HEK293 (cell line): ENCODE results near the gene BLACAT1.
A peak's percentile ranks its signal among the peaks of the same experiment; 100 is the strongest.

Experiments
- CTCF ChIA-PET: fragments of 350-600 bp; formaldehyde crosslinking; extraction: SDS; loops from one replicate; lab custom pipeline; 2021; ENCODE audit warnings: antibody characterized with exemption; lab: Yijun Ruan, JAX
- POLR2A ChIA-PET: fragments of 300-600 bp; formaldehyde crosslinking; extraction: SDS; loops from one replicate; lab custom pipeline; 2020; ENCODE audit warnings: antibody characterized with exemption, inconsistent platforms; lab: Yijun Ruan, JAX
- H3K27ac ChIP-seq: fragments of 200-500 bp; sonication (Bioruptor generic); 2 replicates; pipeline ENCODE4 v1.5.1; 2014; ENCODE audit warnings: low read depth, low read length, control low read depth, inconsistent platforms; ENCODE audit errors: extremely low read depth
- H3K36me3 ChIP-seq, 2 experiments: fragments of 200-500 bp in 1 of 2; sonication (Bioruptor generic) in 1 of 2; 1 replicate in 1 of 2; 2 replicates in 1 of 2; pipeline ENCODE4 v1.5.1; 2014 to 2017; ENCODE audit warnings: inconsistent platforms in 2 of 2, low read length in 2 of 2; ENCODE audit not compliant: control insufficient read depth in 2 of 2, insufficient read depth in 1 of 2
- H3K4me1 ChIP-seq: fragments of 200-500 bp; sonication (Bioruptor generic); 2 replicates; pipeline ENCODE4 v1.5.1; 2014; ENCODE audit warnings: mild to moderate bottlenecking, low read length, inconsistent platforms; ENCODE audit not compliant: control insufficient read depth, insufficient read depth
- H3K4me3 ChIP-seq: 2 replicates; pipeline ENCODE4 v1.5.1; 2011; ENCODE audit warnings: low read depth, mild to moderate bottlenecking, control low read depth, low read length, moderate library complexity
- H3K9me3 ChIP-seq: fragments of 200-500 bp; sonication (Bioruptor generic); 2 replicates; pipeline ENCODE4 v1.5.1; 2014; ENCODE audit warnings: low read depth, low read length, inconsistent platforms; ENCODE audit not compliant: control insufficient read depth, insufficient read depth
- GLIS1 ChIP-seq: fragments of 450-650 bp; formaldehyde crosslinking; IDR thresholded peaks from 2 replicates; pipeline ENCODE4 v1.5.1; 2016; ENCODE audit warnings: missing biosample characterization, missing genetic modification characterization
- IKZF3 ChIP-seq: fragments of 450-650 bp; IDR thresholded peaks from 2 replicates; pipeline ENCODE4 v1.5.0; 2018; ENCODE audit warnings: missing biosample characterization, mild to moderate bottlenecking, missing genetic modification characterization, moderate library complexity
- KLF8 ChIP-seq: fragments of 450-650 bp; formaldehyde crosslinking; IDR thresholded peaks from 2 replicates; pipeline ENCODE4 v1.5.1; 2016; ENCODE audit warnings: missing biosample characterization, missing genetic modification characterization
- OSR2 ChIP-seq: fragments of 450-650 bp; formaldehyde crosslinking; IDR thresholded peaks from 2 replicates; pipeline ENCODE4 v1.5.1; 2016; ENCODE audit warnings: missing biosample characterization, missing genetic modification characterization
- SP7 ChIP-seq: fragments of 450-650 bp; formaldehyde crosslinking; IDR thresholded peaks from 2 replicates; pipeline ENCODE4 v1.5.1; 2016; ENCODE audit warnings: missing biosample characterization, missing genetic modification characterization
- ZFP69B ChIP-seq: fragments of 450-650 bp; formaldehyde crosslinking; IDR thresholded peaks from 2 replicates; pipeline ENCODE4 v1.5.1; 2016; ENCODE audit warnings: missing biosample characterization, missing genetic modification characterization
- ZNF114 ChIP-seq: fragments of 450-650 bp; formaldehyde crosslinking; IDR thresholded peaks from 2 replicates; pipeline ENCODE4 v1.5.0; 2017; ENCODE audit warnings: missing biosample characterization, missing genetic modification characterization
- ZNF16 ChIP-seq: fragments of 450-650 bp; formaldehyde crosslinking; IDR thresholded peaks from 2 replicates; pipeline ENCODE4 v1.5.1; 2016; ENCODE audit warnings: low read depth, missing biosample characterization, missing genetic modification characterization
- ZNF214 ChIP-seq: fragments of 450-650 bp; formaldehyde crosslinking; IDR thresholded peaks from 2 replicates; pipeline ENCODE4 v1.5.1; 2017; ENCODE audit warnings: missing biosample characterization, mild to moderate bottlenecking, missing genetic modification characterization, borderline replicate concordance
- ZNF394 ChIP-seq: fragments of 450-650 bp; formaldehyde crosslinking; IDR thresholded peaks from 2 replicates; pipeline ENCODE4 v1.5.1; 2016; ENCODE audit warnings: missing biosample characterization, missing genetic modification characterization, mild to moderate bottlenecking, moderate library complexity, borderline replicate concordance
- ZNF510 ChIP-seq: fragments of 450-650 bp; formaldehyde crosslinking; IDR thresholded peaks from 2 replicates; pipeline ENCODE4 v1.5.1; 2018; ENCODE audit warnings: mild to moderate bottlenecking, missing genetic modification characterization, missing biosample characterization; ENCODE audit not compliant: insufficient replicate concordance
- ZNF548 ChIP-seq: fragments of 450-650 bp; formaldehyde crosslinking; IDR thresholded peaks from 2 replicates; pipeline ENCODE4 v1.5.1; 2016; ENCODE audit warnings: missing biosample characterization, missing genetic modification characterization
- ZNF610 ChIP-seq: fragments of 450-650 bp; formaldehyde crosslinking; IDR thresholded peaks from 2 replicates; pipeline ENCODE4 v1.5.1; 2016; ENCODE audit warnings: missing biosample characterization, missing genetic modification characterization, borderline replicate concordance
- ZNF664 ChIP-seq: fragments of 450-650 bp; formaldehyde crosslinking; IDR thresholded peaks from 2 replicates; pipeline ENCODE4 v1.5.1; 2016; ENCODE audit warnings: missing biosample characterization, missing genetic modification characterization
- ZNF677 ChIP-seq: fragments of 450-650 bp; IDR thresholded peaks from 2 replicates; pipeline ENCODE4 v1.5.0; 2018; ENCODE audit warnings: missing biosample characterization, mild to moderate bottlenecking, missing genetic modification characterization, moderate library complexity
- ZNF777 ChIP-seq: fragments of 450-650 bp; formaldehyde crosslinking; IDR thresholded peaks from 2 replicates; pipeline ENCODE4 v1.5.1; 2017; ENCODE audit warnings: missing biosample characterization, missing genetic modification characterization, borderline replicate concordance
- TF ChIP-seq, protein P1 (sequence below): fragments of 450-650 bp; formaldehyde crosslinking; IDR thresholded peaks from 2 replicates; pipeline ENCODE4 v1.5.1; 2016; ENCODE audit warnings: missing biosample characterization, missing genetic modification characterization
- TF ChIP-seq, protein P2 (sequence below): fragments of 450-650 bp; formaldehyde crosslinking; IDR thresholded peaks from 2 replicates; pipeline ENCODE4 v1.5.1; 2016; ENCODE audit warnings: missing biosample characterization, missing genetic modification characterization, borderline replicate concordance
- TF ChIP-seq, protein P3 (sequence below): fragments of 450-650 bp; formaldehyde crosslinking; IDR thresholded peaks from 2 replicates; pipeline ENCODE4 v1.5.1; 2016; ENCODE audit warnings: missing biosample characterization, missing genetic modification characterization
- TF ChIP-seq, protein P4 (sequence below): fragments of 450-650 bp; formaldehyde crosslinking; IDR thresholded peaks from 2 replicates; pipeline ENCODE4 v1.5.1; 2017; ENCODE audit warnings: missing biosample characterization, missing genetic modification characterization

The BLACAT1 gene

DNA sequence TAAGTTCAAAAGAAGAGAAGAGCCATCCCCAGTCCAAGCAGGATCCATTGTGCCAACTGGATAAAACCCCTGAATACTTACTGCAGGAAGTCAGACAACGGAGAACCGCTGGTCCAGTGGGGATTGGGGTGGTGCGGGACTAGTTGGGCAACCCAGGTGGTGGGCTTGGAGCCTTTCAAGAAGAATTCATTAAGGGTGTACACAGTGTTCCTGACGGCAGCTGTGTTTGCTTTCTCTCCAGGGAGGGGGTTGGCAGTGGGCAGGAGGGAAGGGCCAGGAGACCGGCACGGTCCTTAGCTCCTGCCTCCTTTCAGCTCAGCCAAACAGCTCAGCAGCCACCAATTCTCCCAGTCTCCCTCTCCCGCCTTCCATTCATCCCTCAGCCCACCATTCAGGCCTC is 41.5 kb upstream of the BLACAT1 start:
- Histone ChIP-seq H3K27ac (no peak overlapping the region), H3K4me3 (no peak overlapping the region), H3K4me1 (peaks cover 16% of the 10 kb centered on the region), H3K36me3 (no peaks in the 10 kb centered on the region), H3K9me3 (no peaks in the 10 kb centered on the region)
- CTCF ChIA-PET, result interaction anchor here (0.6 to 19.2 kb wide), 3 partner anchors 11 to 56 kb away, joined by 4 to 459 read pairs (median 107); no protein-coding TSS in a partner anchor
- POLR2A ChIA-PET, result no interaction called here
- TF ChIP-seq ZNF610 (no peak), ZNF114 (tag by site-specific recombination) (no peak), ZNF677 (tag by site-specific recombination) (no peak), ZNF510 (tag by site-specific recombination) (no peak), ZNF394 (tag by site-specific recombination) (no peak)

DNA sequence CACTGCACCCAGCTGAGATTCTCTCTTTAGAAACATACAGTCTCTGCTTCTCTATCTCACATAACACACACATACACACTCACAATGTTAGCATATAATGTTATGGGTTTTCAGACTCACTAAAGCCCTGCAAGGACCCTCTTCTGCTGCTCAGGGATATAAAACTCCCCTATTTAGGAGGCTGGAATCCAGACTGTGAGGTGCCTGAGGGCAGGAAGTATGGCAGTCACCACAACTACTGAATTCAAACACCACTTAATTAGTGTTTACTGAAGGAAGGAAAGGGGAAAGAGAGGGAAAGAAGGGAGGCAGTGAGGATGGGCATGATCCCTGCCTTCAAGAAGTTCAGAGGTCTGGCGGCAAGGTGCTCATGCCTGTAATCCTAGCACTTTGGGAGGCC is 40.8 kb upstream of the BLACAT1 start:
- H3K36me3 ChIP-seq, result no peaks in the 10 kb centered on the region
- no peak overlapping the region for H3K27ac ChIP-seq
- CTCF ChIA-PET, result interaction anchor here (0.6 to 19.2 kb wide), 4 partner anchors 10 to 145 kb away, joined by 3 to 459 read pairs (median 56); no protein-coding TSS in a partner anchor
- no peak overlapping the region for H3K4me3 ChIP-seq
- POLR2A ChIA-PET, result no interaction called here
- H3K9me3 ChIP-seq, result no peaks in the 10 kb centered on the region
- H3K4me1 ChIP-seq, result peaks cover 16% of the 10 kb centered on the region
- TF ChIP-seq OSR2 (tag by site-specific recombination) (peak; percentile 52; the same call in 1 of the 2 replicates), KLF8 (tag by site-specific recombination) (no peak), ZNF214 (no peak), ZNF664 (tag by site-specific recombination) (0 out of 2 replicates have a peak, but pooled peaks have one; percentile 7), ZNF548 (tag by site-specific recombination) (peak; percentile 65; the same call in 1 of the 2 replicates), IKZF3 (tag by site-specific recombination) (no peak), SP7 (tag by site-specific recombination) (peak; percentile 52)
- TF ChIP-seq, protein P1, sequence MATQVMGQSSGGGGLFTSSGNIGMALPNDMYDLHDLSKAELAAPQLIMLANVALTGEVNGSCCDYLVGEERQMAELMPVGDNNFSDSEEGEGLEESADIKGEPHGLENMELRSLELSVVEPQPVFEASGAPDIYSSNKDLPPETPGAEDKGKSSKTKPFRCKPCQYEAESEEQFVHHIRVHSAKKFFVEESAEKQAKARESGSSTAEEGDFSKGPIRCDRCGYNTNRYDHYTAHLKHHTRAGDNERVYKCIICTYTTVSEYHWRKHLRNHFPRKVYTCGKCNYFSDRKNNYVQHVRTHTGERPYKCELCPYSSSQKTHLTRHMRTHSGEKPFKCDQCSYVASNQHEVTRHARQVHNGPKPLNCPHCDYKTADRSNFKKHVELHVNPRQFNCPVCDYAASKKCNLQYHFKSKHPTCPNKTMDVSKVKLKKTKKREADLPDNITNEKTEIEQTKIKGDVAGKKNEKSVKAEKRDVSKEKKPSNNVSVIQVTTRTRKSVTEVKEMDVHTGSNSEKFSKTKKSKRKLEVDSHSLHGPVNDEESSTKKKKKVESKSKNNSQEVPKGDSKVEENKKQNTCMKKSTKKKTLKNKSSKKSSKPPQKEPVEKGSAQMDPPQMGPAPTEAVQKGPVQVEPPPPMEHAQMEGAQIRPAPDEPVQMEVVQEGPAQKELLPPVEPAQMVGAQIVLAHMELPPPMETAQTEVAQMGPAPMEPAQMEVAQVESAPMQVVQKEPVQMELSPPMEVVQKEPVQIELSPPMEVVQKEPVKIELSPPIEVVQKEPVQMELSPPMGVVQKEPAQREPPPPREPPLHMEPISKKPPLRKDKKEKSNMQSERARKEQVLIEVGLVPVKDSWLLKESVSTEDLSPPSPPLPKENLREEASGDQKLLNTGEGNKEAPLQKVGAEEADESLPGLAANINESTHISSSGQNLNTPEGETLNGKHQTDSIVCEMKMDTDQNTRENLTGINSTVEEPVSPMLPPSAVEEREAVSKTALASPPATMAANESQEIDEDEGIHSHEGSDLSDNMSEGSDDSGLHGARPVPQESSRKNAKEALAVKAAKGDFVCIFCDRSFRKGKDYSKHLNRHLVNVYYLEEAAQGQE (tag by site-specific recombination), result no peak
- TF ChIP-seq, all 188 proteins: peak for 4

DNA sequence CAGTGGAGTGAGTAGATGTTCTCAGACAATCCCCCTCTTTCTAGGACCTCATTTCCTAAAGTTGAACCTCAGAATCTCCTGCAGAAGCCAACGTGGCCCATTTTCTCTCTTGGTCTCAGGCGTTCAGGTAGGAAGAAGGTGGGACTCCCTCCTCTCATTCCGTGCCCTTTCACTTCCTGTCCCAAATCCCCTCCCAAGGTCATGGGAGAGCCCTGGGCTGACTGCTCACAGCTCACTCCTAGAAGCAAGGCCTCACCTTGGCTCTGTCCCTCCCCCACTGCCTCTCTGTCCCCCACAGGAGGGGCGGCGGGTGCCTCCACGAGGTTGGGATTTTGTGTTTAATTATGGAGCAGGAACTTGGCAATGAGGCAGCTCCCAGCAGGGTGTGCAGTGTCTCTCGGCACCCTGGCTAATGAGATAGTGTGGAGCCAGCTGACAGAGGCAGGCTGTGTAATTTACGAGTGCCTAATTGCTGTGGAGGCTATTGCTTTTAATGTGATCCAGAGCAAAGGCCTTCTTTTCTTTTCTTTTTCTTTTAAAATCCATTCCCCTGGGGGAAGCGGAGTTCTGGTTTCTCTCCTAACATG is 39.5 kb upstream of the BLACAT1 start:
- H3K4me3 ChIP-seq, result no peak overlapping the region
- no peaks in the 10 kb centered on the region for H3K9me3 ChIP-seq
- ChIA-PET POLR2A (interaction anchor here (0.9 kb wide), 1 partner anchor 9 kb away, joined by 3 read pairs; the partner anchor contains the start of gene CDK18), CTCF (interaction anchor here (0.6 to 19.2 kb wide), 5 partner anchors 9 to 179 kb away, joined by 3 to 459 read pairs (median 17); no protein-coding TSS in a partner anchor)
- peak overlapping the region; percentile 70 for H3K27ac ChIP-seq
- H3K4me1 ChIP-seq, result peaks cover 16% of the 10 kb centered on the region
- H3K36me3 ChIP-seq, result no peaks in the 10 kb centered on the region
- no peak; the same call in 1 of the 2 replicates for TF ChIP-seq ZFP69B (tag by site-specific recombination)
- TF ChIP-seq GLIS1, result peak; percentile 93
- TF ChIP-seq, protein P2, sequence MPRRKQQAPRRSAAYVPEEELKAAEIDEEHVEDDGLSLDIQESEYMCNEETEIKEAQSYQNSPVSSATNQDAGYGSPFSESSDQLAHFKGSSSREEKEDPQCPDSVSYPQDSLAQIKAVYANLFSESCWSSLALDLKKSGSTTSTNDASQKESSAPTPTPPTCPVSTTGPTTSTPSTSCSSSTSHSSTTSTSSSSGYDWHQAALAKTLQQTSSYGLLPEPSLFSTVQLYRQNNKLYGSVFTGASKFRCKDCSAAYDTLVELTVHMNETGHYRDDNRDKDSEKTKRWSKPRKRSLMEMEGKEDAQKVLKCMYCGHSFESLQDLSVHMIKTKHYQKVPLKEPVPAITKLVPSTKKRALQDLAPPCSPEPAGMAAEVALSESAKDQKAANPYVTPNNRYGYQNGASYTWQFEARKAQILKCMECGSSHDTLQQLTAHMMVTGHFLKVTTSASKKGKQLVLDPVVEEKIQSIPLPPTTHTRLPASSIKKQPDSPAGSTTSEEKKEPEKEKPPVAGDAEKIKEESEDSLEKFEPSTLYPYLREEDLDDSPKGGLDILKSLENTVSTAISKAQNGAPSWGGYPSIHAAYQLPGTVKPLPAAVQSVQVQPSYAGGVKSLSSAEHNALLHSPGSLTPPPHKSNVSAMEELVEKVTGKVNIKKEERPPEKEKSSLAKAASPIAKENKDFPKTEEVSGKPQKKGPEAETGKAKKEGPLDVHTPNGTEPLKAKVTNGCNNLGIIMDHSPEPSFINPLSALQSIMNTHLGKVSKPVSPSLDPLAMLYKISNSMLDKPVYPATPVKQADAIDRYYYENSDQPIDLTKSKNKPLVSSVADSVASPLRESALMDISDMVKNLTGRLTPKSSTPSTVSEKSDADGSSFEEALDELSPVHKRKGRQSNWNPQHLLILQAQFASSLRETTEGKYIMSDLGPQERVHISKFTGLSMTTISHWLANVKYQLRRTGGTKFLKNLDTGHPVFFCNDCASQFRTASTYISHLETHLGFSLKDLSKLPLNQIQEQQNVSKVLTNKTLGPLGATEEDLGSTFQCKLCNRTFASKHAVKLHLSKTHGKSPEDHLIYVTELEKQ (tag by site-specific recombination), result peak; percentile 78
- no peak for TF ChIP-seq ZNF777 (tag by site-specific recombination)
- TF ChIP-seq ZNF16 (tag by site-specific recombination), result no peak
- TF ChIP-seq, protein P3, sequence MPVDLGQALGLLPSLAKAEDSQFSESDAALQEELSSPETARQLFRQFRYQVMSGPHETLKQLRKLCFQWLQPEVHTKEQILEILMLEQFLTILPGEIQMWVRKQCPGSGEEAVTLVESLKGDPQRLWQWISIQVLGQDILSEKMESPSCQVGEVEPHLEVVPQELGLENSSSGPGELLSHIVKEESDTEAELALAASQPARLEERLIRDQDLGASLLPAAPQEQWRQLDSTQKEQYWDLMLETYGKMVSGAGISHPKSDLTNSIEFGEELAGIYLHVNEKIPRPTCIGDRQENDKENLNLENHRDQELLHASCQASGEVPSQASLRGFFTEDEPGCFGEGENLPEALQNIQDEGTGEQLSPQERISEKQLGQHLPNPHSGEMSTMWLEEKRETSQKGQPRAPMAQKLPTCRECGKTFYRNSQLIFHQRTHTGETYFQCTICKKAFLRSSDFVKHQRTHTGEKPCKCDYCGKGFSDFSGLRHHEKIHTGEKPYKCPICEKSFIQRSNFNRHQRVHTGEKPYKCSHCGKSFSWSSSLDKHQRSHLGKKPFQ (tag by site-specific recombination), result peak; percentile 82; the same call in 1 of the 2 replicates
- TF ChIP-seq, protein P4, sequence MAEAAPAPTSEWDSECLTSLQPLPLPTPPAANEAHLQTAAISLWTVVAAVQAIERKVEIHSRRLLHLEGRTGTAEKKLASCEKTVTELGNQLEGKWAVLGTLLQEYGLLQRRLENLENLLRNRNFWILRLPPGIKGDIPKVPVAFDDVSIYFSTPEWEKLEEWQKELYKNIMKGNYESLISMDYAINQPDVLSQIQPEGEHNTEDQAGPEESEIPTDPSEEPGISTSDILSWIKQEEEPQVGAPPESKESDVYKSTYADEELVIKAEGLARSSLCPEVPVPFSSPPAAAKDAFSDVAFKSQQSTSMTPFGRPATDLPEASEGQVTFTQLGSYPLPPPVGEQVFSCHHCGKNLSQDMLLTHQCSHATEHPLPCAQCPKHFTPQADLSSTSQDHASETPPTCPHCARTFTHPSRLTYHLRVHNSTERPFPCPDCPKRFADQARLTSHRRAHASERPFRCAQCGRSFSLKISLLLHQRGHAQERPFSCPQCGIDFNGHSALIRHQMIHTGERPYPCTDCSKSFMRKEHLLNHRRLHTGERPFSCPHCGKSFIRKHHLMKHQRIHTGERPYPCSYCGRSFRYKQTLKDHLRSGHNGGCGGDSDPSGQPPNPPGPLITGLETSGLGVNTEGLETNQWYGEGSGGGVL, result peak; percentile 97
